ENCODE results near the gene ZBTB26.

The ZBTB26 gene

DNA sequence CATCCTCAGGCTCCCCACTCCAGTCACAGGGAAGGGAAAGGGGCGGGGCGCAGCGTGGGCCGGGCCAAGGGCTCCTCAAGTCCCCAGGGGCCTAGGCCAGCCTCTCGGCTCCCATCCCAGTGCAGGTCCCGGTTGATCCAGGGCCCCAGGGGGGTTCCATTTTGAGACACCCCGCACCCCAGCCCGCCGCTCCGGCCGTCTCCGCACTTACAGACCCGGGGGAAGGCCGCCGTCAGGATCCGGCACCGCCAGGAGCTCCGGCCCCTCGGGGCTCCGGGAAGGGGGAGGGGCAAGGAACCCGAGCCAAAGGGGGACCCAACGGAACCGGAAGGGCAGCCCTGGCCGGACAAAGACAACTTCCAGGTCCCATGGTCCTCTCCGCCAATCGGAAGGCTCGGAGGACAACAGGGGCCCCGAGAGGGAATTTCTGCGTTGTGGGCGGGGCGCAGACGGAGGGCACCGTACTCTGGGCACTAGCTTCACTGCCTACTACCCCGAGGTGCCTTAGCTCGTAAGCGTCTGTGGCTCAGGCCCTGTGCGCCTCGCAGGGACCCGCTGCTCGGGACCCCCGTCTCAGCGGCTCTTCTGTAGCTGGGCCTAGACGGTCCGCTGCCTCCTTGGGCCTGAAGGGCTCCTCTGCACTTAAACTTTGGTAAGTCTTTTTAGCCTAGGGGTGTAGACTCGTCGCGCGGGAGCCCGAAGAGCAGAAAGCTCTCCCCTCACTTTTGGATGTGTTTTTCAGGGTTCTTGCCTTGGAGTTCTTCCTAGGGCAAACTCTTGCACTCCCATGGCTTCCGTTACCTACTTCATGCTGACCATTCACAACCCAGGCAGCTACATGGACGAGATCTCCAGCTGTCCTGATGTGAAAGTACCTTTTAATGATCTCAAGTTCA, at the start of gene ZBTB26:
Gene ZBTB26, minus strand, starts transcription at position 287 of the 896 bp plus-strand sequence. CDS start 11,578 bp downstream, outside the sequence.
- DNase-seq (ENCODE audit: low read depth in 3 of 3) = peak; percentile 82 to 91 (median 85)

DNA sequence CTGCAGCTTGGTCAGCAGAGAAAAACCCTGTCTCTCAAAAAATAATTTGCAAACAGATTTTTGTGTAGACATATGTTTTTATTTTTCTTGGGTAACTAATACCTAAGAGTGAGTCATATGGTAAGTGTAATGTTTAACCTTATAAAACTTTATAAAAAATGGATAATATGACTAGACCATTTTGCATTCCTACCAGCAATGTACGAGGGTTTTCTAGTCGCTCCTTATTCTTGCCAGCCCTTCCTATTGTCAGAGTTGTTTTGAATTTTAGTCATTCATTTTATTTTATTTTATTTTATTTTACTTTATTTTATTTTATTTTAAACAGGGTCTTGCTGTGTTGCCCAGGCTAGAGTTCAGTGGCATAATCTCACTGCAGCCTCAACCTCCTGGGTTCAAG, 47.3 kb upstream of the ZBTB26 start:
- no peak for DNase-seq (ENCODE audit: low read depth in 3 of 3)

DNA sequence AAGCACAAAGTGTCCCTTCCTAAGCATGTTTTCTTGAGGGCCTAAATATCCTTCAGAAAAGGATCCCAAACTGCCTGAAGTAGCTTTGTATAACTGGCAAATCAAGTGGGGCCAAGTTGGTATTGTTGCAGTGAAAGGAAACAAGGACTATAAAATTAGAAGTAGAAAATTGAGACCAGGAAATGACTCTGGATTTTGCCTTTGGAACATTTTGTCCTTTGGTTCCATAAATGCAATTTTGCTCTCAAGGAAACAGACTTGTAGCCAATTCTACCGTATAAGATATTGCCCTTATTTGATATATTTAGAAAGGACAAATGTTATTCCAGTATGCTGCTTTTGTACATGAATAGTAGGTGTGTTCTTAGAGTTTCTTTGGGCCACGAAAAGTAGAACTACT, 43.9 kb upstream of the ZBTB26 start:
- DNase-seq (ENCODE audit: low read depth in 3 of 3) = no peak

DNA sequence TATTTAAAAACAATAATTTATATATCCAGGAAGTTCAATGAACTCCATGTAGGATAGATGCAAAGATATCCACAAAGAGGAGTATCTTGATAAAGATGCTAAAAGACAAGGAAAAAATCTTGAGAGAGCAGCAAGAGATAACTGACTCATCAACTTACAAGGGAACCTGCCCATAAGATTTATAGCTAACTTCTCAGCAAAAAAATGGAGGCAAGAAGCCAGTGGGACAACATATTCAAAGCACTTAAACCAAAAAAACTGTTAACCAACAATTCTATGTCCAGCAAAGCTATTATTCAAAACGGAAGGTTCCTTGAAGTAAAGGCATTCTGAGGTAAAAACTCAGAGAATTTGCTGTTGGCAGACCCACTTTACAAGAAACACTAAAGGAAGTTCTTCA, 29.8 kb upstream of the ZBTB26 start:
- DNase-seq (ENCODE audit: low read depth in 3 of 3) = no peak

- no peak for DNase-seq (ENCODE audit: low read depth in 3 of 3)
These were observed 24.6 kb upstream of the ZBTB26 start for GRCh38 chr9:122955961-122956360.

DNA sequence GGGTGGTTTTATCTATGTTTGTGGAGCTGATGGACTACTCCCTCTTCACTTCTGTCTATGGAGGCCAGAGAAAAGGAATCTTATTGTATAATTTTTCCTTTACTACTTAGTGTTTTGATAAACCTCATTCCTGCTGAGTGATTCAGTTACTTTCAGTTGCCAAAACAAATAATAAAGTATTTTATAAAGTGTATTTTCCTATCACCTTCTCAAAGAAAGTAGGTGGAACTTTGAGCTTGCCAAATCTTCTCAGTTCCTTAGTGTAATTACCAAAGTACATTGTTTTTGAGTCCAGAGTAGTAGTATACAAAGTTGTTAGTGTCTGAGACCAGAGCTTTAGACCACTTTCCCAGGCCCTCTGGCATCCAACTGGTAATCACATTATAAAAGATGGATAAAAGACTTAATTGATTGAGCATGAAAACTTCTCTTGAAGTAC, 23.0 kb upstream of the ZBTB26 start:
- DNase-seq (ENCODE audit: low read depth in 3 of 3) = no peak

DNA sequence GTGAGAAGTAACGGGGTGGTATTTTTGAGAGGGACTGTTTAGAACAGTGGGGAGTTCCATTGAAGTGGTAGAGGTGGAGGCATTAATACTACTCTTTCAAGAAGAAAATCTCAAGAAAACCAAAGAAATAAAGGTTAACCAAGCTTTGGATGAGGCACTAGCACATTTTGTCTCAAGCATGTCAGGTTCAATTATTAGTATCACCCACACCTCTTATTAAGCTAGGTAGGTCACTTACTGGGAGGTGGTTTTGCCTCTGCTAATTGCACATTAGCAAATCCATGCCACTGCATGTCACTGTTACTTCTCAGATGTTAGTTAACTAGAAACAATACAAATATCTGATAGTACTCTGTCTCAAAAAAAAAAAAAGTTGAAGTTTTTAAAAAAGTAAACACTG, 19.7 kb upstream of the ZBTB26 start:
- no peak for DNase-seq (ENCODE audit: low read depth in 3 of 3)

GRCh38 chr9:122950263-122950662, 19.0 kb upstream of the ZBTB26 start:
- no peak for DNase-seq (ENCODE audit: low read depth in 3 of 3)

DNA sequence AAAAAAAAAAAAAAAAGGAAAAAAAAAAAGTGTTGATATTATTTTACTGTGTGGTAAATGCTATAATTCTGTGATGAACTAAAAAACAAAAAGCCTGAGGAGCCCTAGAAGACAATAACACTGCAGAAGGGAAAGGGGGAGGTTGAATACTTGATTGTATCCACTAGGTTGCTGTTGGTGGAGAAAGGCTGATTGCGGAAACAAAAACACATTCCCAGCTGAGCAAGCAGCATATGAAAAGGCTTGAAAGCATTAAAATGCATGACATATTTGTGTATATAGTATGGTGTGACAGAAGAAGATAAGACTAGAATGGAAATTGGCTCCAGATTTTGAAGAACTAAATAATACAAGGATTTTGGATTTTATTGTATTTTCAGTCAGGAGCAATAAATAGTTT, 18.4 kb upstream of the ZBTB26 start:
- DNase-seq (ENCODE audit: low read depth in 3 of 3) = no peak

DNA sequence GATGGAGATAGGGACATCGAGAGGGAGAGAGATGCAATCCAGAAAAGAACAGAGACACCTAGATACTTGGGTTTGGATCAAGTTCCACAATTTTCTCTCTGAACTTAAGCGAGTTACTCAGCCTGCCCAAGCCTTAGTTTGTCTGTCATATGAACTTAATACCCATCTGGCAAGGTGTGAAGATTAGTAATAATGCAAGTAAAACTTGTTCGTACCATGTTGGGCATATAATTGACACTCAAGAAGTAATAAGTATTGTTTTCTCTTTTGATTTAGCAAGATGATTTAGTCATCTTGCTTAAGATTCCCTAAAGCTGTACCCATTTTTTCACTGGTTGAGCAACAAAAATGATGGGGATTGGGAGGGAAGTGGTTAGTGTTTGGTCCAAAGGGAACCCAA, 17.0 kb upstream of the ZBTB26 start:
- DNase-seq (ENCODE audit: low read depth in 3 of 3) = no peak

DNA sequence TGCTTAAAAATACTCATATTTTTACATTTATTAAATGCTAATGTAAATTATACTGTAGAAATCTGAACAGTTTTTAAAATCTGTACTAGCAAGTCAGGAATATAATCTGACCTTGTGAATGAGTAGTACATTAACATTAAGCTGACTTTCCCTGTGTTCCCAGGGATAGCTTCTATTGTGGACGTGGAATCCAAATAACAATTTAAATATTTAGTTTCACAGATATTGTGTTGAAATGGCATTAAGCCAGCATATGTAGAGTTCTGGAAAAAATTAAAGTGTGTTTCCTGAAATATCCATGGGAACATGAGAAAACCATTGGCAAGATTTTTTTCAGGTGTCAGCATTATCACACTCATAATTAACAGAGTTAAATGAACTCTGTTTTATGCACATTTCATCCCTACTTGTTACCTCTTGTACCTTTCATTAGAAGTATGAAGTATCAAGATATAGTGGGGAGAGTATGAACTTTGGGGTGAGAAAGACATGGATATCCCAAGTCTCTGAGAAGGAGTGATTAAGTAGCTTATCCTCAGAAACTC, 15.2 kb upstream of the ZBTB26 start:
- DNase-seq (ENCODE audit: low read depth in 3 of 3) = no peak

DNA sequence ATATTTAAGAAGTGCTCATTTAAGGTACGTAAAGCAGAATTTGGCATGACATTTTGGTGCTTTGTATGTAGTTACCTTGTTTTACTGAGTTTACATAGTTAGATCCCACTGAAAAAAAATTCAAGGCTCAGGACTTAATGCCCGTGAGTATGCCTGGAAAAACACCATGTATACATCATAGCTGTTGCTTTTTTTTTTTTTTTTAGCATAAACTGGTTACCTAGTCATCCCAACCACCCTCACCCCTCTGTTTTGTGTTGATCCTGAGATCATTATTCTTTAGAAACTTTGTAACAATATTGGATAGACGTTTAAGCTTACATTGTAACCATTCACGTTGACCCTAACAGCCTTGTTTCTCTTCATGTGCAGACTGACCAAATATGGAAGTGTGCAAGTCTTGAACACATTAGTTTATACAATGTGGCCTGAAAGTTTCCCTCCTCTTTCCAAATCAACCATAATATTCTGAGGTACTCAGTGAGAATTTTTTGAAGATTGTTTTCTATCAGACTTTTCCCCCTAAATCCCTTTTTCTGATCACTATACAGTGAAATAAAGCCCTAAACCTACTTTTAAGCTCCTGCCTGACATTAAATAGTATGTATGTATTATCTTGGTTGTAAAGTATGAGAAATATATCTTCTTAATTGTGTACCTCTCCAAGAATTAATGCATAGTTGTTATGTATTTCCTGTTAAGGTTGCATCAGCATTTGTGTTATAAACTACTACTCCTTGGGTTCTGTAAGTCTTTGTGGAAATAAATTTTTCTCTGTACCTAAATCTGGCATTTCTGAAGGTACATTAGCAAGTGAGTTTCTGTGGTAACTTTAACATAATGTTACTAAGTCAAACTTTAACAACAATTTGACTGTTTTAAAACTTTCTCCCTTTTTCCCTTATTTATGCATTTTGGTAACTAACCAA, 13.9 kb upstream of the ZBTB26 start:
- no peak for DNase-seq (ENCODE audit: low read depth in 3 of 3)

GRCh38 chr9:122941582-122942234, 10.4 kb upstream of the ZBTB26 start:
- no peak for DNase-seq (ENCODE audit: low read depth in 3 of 3)

GRCh38 chr9:122940749-122941581, 9.7 kb upstream of the ZBTB26 start, which contains the start of gene RABGAP1:
Gene RABGAP1, plus strand, starts transcription at chr9:122941020. Its CDS starts 16,040 bp downstream, at chr9:122957060.
- DNase-seq (ENCODE audit: low read depth in 3 of 3) = peak; percentile 98 to 99 (median 98)

DNA sequence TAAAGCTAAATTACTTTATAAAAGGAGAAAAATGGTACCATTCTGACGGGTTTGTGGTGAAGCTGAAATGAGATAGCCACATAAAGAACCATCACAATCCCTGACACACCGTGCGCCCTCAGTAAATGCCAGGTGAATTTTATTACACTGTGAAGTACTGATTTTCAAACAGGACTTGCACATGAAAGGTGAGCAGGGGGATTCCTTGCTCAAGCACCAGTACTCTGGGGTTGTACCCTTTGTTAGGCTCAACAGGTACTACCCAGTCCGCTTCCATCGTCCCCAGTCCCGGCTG, 9.1 kb upstream of the ZBTB26 start:
- no peak for DNase-seq (ENCODE audit: low read depth in 3 of 3)

DNA sequence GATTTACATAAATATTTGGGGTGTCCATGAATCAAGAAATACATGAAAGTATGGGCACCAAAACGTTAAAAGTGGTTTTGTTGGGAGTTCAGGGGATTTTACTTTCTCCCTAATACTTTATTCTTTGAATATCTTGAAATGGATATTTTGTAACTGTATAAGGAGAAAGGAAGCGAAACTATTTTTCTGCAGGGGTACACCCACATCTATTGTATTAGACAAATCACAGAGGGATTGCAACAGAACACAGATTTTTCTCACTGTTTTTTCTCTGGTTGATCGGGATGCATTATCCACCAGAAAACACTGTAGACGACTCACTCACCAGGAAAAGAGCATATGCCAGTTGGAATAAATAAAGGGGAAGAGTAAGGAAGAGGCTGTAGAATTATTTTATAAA, 8.3 kb upstream of the ZBTB26 start:
- no peak for DNase-seq (ENCODE audit: low read depth in 3 of 3)

- DNase-seq (ENCODE audit: low read depth in 3 of 3) = no peak
These were observed 5.6 kb upstream of the ZBTB26 start for GRCh38 chr9:122936883-122937282.

- DNase-seq (ENCODE audit: low read depth in 3 of 3) = no peak
These were observed 5.2 kb upstream of the ZBTB26 start for GRCh38 chr9:122936464-122936863.

DNA sequence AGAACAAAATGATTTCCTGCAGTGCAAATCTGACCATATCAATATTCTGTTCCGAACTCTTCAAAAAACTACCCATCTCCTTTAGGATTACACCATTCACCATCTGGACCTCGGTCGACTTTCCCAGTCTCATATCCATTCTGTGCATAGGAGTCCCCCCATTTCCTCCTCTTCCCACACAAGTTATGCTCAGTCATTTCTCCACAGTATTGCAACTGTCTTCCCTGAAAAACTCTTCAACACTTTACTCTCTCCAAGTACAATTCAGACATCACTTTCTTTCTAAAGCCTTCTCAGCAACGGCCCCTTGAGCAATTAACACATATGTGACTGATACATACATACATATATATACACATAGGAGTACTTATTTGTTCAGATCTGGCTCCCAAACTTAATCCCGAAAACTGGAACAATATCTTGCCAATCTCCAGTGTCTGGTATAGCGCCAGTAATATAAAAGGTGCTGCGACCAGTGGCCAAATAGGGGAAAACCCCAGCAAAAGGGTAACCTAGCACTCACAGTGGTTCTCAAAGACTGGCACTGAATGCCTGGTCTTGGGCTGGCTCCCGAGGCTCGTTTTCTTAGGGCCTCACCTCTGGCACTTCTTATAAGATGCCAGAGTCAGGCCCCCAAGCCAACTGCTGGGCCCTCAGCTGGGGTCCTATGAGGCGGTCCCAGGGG, 629 bp downstream of the ZBTB26 start:
- no peak for DNase-seq (ENCODE audit: low read depth in 3 of 3)

- no peak for DNase-seq (ENCODE audit: low read depth in 3 of 3)
These were observed 1.4 kb downstream of the ZBTB26 start for GRCh38 chr9:122929796-122930354.

Data from stimulated activated CD4-positive, alpha-beta T cell treated with anti-CD3 and anti-CD28 coated beads, TNF-alpha, amount 100 ng/mL, for 24 hours (primary cell).